Testis (tissue), 2 donors: ENCODE data around the gene MICB.

Experiments
- CTCF ChIP-seq, 3 experiments: fragments of 450-650 bp in 2 of 3; fragments of 200-600 bp in 1 of 3; sonication (generic) in 1 of 3; IDR thresholded peaks; one replicate each; pipeline ENCODE4 v1.5.1; 2016 to 2019; ENCODE audit warnings: antibody characterized with exemption in 3 of 3, mild to moderate bottlenecking in 2 of 3, moderate library complexity in 1 of 3
- POLR2A ChIP-seq: fragments of 450-650 bp; IDR thresholded peaks from one replicate; pipeline ENCODE4 v1.6.1; 2017; ENCODE audit warnings: antibody characterized with exemption, mild to moderate bottlenecking, moderate library complexity

DNA sequence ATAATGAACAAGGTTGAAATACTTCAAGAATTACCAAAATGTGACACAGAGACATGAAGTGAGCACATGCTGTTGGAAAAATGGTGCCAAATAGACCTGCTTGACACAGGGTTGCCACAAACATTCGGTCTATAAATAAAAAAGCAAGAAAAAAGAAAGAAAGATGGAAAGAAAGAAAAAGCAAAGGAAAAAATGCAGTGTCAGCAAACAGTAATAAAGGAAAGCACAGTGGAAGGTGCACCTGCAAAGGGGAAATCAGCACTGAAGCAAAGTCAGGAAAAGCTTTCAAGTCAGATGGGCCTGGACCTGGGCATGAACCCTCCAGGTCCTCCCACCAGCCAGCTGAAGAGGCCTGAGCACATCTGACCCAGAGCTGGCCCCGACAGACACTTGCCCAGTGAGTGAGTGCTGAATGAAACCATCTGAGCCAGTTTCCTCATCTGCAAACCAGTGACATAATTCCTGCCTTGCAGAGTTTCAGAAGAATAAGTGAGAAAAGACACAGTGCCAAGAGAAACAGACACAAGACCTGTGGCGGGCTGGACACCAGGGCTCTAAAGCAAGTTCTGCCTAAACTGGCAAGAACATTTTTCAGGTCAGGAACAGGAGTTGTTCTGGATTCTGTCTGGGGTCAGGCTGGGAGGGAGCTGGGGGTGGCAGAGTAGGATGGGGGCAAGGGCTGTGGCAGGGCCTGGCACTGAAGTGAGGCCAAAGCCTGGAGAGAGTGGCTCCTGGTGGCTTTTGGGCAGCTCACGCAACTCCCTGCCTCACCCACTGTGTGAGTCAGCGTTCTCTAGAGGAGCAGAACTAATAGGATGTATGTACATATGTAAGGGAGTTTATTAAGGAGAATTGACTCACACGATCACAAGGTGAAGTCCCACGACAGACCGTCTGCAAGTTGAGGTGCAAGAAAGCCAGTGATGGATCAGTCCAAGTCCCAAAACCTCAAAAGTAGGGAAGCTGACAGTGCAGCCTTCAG lies 23.9 kb upstream of the MICB start:
- TF ChIP-seq POLR2A (no peak), CTCF (IDR thresholded peaks at IDR 0.05) (no peak)
